GM19463 (cell line): ENCODE measurements around the gene OTOF.
"Not testable (repeated sequence)": the region's sequence is repeated elsewhere in the genome, so short reads cannot be mapped to it uniquely, and the experiment has no call there.

Experiments
- ATAC-seq: cut with Tn5 transposase; IDR thresholded peaks from one replicate; pipeline ENCODE4 v1.9.1; 2021; ENCODE audit warnings: mild to moderate bottlenecking, moderate library complexity; ENCODE audit not compliant: unreplicated experiment

The OTOF gene

GRCh38 chr2:26481706-26482105 is 3.8 kb upstream of the OTOF start:
- no peak for ATAC-seq

DNA sequence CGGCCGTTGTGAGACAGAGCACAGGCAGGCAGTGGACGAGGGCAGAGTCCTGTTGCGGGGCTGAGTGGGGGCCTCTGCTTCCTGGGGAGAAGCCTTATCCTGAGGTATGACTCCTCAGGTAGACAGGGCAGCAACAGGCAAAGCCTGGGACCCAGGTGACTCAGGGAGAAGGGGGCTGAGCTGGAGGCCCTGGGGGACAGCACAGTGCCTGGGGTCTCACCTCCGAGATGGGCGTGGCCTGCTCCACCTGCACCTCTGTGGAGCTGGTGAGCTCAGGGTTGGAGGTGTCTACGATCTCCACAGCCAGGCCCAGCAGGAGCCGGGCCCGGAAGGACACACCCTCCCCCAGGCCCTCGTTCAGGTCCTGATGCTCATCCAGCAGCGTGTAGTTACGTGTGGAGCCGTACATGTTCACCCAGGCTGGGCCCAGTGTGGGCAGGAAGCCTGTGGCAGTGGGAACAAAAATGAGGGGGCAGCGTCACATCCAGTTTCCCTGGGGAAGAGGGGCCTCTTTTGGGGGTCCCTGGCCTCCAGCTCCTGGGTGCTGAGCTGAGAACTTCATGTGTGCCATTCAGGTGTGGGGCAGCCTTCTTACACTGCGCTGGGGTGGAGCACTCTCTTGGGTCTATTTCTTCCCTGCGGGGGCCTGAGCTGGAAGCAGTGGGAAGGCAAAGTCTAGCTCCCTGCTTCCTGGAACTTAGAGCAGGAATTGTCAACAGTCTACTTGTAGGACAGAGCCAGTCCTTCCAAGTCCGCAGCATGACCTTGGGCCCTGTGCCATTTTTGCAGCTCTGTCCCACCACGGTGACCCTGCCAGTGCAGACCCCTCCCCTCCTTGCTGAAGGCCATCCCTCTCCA is 2.9 kb upstream of the OTOF start:
- ATAC-seq = no peak

DNA sequence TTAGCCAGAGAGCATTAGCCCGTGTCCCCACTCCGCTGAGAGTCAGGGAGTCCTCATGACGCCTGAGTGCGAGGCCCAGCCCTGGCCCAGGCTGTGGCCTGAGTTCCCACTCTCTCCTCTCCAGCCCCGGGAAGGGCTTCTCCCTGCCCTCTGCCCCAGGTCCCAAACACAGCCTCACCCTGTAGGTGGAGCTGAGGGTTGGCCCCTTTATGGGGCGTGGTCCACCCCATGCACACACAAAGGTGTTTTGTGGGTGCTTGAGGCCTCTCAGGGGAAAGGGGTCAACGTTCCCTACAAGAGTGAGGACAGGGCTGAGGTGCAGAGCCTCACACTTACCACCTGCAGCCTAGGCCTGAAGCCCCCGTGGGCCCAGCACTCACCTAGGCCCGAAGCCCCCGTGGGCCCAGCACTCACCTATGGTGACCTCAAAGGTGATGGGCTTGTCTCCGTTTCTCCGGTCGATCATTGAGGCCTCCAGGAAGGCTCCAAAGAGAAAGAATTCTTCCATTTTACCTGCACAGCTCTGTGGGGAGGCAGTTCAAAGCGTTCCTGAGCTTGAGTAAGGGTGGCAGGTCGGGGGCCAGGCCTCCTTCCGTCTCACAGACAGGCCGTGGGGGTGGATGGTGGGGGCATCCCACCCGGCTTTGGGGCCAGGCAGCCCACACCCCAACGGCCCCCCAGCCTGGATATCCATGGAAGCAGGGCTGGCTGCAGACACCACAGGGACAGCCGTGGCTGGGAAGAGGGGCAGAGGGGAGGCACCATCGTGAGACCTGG is 2.1 kb upstream of the OTOF start:
- no peak for ATAC-seq

DNA sequence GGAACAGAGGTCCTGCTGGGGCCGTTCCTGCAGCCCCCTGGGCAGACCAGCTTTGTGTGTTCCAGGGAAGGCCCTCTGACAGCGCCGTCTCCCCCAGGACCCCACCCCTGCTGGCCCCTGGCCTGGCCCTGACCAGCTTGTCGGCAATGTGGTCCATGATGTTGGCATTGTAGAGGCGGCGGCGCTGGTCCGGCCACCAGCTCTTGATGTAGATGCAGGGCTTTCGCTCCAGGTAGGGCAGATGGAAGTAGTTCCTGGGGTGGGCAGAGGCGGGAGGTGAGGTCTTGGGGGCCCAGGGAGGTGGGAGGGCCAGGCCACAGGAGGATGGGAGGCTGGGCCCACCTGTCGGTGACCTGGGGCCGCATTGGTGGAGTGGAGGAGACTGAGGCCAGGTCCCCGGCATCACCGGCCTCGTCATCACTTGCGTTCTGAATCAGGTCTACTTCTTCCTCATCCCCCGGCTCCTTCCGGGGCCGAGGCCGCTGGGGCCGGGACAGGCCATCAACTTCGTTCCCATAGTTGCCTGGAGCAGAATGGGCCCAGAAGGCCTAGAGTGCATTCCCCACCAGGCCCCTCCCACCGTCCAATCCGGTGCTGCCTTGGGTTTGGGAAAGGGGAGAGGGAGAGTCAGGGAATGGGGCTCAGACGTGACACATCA is 1.3 kb upstream of the OTOF start:
- ATAC-seq = no peak

GRCh38 chr2:26478366-26478765 is 442 bp upstream of the OTOF start:
- ATAC-seq = no peak

- ATAC-seq = no peak
Measured at GRCh38 chr2:26477126-26477910, 606 bp downstream of the OTOF start.

DNA sequence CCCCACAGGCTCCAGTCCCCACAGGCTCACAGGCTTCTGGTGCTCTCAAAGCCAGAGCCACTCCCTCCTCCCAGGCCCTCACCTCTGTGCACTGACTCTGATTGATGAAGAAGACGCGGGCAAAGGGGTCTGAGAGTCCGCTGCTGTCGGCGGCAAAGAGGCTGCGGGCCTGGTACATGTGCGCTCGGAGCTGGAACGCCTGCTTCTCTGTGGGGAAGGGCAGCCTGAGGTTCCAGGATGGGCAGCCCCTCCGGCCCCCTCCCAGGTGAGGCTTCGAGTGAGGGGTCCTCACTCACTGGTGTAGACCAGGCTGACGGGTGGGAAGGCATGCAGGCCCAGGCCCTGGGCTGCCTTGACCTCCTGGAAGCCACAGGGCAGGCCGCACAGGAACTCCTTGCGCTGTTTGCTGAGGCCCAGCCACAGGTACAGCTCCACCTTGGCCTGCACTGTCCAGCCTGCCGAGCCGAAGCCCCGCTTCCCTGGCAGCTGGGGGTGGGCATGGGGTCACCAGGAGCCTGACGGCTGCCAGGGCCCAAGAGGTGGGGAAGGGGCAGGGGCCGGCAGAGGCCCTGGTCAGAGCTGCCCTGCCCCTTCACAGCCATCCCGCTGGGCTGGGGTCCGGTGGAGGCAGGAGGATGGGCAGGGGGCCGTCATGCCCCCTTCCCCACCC is 2.0 kb downstream of the OTOF start:
- no peak for ATAC-seq

GRCh38 chr2:26475037-26475436 is 2.9 kb downstream of the OTOF start:
- ATAC-seq = no peak

DNA sequence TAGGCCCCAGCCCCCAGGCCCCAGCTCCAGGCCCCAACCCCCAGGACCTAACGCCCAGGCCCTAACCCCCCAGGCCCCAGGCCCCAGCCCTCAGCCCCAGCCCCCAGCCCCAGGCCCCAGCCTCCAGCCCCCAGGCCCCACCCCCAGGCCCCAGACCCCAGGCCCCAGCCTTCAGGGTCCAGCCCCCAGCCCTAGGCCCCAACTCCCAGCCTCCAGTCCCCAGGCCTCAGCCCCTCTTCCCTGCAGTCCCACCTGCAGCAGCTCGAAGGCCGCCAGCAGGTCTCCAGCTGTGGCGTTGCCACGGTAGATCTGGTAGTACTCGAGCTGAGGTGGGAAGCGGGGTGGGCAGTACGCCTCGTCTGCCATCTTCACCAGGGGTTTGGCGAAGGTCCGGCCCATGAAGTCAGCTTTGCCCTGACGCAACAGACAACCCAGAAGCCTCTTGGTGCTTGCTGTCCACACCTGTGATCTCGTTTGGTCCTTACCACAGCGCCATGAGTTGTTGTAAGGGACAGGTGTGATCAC is 3.6 kb downstream of the OTOF start:
- no peak for ATAC-seq

- no peak for ATAC-seq
Measured at GRCh38 chr2:26473796-26474195, 4.1 kb downstream of the OTOF start.

DNA sequence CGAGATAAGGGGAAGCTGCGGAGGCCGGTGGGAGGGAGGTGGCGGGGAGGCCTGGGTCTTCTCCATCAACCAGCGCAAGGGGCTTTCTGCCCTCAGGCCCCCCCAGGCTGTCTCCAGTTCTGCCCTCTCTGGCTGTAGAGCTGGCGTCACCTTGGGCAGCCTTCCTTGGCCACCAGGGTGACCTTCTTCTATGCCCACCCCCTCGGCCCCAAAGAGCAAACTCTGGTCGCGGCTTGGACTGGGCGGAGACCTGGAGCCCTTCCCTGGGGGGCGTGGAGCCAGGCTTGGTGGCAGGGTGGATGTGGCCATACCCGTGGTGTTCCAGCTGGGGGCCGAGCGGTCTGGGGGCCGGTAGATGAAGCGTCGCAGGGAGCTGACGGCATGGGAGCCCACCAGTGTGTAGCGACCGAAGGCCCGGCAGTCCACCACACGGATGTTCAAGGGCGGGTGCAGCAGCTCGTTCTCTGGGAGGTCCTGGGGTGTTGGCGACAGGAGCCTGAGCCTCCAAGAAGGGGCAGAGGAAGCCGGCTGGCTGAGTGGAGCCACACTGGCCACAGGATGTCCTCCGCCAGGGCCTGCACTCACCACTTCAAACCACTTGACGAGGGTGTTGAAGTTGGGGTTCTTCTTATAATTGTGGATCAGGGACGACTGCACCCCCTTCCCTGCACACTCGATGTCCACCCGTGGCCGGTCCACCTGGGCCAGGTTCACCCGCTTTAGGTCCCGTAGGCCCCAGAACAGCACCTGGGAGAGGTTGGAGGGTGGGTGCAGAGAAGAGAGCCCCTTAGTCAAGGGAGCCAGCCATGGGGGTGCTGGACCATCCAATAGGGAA is 4.9 kb downstream of the OTOF start:
- no peak for ATAC-seq

GRCh38 chr2:26471766-26472706 is 5.9 kb downstream of the OTOF start:
- ATAC-seq = no peak

DNA sequence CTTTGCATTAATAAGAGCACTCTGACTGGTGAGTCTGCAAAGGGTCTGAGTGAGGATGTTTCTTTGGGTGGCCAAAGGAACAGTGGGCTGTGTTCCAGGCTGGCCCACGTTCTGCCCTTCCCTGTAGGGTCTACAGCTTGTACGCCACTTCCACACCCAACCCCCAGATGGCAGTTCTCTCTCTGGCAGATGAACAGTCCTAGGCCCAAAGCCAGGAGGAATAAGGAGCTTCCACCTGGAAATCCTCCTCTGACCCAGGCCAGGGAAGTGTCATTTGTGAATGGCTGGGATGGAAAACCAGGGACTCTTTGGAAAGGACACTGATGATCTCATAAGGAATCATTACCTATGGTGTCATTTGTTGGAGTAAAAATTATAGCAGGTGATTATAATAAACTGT is 6.6 kb downstream of the OTOF start:
- ATAC-seq = no peak

- no peak for ATAC-seq
Measured at GRCh38 chr2:26470601-26471260, 7.2 kb downstream of the OTOF start.

DNA sequence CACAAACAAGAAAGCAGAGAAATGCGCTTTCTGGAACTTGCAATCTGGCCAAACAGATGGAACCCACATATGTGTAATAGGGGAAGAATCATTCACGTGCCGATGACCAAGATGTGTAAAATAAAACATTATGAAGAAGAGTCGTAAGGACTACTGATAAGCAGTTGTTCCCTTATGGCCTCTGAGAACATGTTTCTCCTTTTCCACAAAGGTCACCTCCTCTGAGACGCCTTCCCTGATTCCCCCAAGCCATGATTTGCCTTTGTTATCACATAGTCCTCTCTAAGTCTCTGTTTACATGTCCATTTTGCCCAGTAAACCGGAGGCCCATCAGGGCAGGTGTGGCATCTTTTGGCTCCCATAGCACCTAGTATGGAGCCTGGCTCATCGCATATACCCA is 8.0 kb downstream of the OTOF start:
- no peak for ATAC-seq

- no peak for ATAC-seq
Measured at GRCh38 chr2:26469092-26469710, 8.7 kb downstream of the OTOF start.

DNA sequence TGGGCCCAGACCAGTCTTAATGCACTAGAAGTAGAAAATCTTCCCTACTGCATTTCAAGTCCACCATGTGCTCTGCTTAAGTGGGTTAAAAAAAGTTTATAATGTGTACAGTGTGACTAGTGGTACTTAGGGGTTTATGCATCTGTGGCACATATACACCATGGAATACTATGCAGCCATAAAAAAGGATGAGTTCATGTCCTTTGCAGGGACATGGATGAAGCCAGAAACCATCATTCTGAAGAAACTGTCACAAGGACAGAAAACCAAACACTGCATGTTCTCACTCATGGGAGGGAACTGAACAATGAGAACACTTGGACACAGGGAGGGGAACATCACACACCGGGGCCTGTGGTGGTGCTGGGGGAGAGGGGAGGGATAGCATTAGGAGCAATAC is 9.4 kb downstream of the OTOF start:
- not testable (repeated sequence) for ATAC-seq
